Astrocyte of the hippocampus (primary cell): ENCODE data around the gene GRM2.

Experiments
- DNase-seq: peaks from one replicate; pipeline ENCODE4 v3.0.0; 2011; ENCODE audit warnings: low read depth, low spot score

GRM2 gene

GRCh38 chr3:51705276-51706020, 1.4 kb upstream of the GRM2 start:
- DNase-seq, result no peak

DNA sequence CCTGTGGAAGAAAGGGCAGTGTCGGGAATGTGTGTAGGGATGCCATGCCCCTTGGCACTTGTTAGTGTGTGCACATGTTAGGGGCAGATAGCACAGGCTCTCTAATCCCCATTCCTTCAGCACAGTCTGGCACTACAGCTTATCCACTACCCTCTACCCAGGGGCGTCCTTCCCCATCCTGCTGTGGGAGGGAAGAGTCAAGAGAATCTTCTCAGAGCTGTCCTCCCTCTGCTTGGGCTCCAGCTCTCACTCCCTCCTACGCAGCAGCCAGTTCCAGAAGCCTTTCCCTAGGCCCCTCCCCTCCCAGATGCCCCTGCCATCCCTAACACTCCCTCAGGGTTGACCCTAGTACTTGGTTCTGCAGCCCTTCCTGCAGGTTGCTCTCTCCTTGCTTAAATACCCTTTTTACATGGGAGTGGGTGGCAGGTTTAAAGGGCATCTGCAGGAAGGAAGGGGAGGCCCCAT, 815 bp upstream of the GRM2 start:
- no peak for DNase-seq

DNA sequence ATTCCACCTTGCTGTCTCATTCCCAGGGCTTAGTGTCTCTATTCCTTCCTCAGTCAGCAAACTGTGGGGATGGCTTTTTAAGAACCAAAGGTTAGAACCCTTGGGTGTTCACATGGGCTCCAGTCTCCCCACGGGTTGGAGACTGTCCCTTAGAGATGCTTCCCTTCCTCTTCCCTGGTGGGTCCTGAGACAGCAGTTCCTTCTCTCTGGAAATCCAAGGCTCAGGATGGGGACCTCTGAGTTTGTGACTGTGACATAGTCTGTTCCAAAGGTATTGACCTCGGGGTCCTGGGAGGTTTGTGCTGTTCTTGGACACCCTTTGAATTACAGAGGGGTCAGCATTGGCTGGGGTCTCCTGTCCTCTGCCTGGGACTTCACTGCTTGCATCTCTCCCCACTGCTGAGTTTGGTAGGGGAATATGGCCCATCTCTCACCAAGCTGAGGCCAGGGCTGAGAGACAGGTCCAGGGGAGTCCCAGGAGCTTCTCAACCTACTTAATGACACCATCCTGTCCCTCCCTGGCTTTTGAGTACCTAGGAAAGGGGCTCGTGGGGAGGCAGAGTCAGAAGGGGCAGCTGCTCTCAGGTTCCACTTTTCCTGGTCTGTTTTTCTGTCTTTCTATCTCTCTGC, 1.5 kb downstream of the GRM2 start:
- DNase-seq, result no peak

DNA sequence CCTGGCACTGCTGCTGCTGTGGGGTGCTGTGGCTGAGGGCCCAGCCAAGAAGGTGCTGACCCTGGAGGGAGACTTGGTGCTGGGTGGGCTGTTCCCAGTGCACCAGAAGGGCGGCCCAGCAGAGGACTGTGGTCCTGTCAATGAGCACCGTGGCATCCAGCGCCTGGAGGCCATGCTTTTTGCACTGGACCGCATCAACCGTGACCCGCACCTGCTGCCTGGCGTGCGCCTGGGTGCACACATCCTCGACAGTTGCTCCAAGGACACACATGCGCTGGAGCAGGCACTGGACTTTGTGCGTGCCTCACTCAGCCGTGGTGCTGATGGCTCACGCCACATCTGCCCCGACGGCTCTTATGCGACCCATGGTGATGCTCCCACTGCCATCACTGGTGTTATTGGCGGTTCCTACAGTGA, 2.1 kb downstream of the GRM2 start:
- DNase-seq, result no peak

DNA sequence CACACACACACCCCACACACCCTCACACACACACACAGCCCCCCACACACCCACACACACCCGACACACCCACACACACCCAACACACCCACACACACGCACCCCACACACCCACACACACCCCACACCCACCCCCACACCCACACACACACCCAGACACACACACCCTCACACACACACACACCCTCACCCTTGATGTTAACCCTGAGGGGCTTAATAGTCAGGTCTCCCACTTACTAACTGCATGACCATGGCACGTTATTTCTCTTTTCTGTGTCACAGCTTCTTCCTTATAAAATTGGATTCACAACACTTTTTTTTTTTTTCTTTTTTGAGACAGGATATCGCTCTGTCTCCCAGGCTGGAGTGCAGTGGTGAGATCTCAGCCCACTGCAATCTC, 2.8 kb downstream of the GRM2 start:
- DNase-seq, result no peak

DNA sequence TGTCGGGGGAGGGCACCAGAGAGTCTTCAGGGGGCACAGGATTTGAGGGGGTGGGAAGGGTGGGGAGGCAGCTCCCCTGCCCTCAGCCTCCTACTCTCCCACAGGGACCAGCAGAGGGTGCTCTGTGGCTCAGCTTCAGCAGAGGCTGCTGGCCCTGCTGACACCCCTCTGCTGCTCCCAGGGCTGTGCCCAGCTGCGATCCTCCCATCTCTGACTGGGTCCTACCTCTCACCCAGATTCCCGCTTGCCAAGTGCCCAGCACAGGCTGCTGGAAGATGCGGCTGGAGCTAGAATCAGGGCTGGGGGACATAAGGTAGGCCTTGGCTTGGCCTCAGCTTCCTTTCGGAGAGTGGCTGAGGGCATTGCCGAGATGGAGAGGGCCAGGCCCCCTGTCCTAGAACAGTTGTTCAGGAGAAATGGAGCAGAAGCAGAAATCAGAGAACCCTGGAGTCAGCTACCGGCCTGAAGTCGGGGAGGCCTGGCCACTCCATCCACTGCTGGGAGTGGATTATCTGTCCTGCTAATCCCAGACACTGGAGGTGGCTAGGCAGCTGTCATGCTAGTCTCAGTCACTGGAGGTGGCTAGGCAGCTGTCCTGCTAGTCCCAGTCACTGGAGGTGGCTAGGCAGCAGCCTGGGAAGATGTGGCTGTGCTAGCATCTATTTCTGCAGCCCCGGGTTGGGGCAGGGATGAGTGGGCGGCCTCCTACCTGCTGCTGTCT, 3.9 kb downstream of the GRM2 start:
- DNase-seq, result no peak

DNA sequence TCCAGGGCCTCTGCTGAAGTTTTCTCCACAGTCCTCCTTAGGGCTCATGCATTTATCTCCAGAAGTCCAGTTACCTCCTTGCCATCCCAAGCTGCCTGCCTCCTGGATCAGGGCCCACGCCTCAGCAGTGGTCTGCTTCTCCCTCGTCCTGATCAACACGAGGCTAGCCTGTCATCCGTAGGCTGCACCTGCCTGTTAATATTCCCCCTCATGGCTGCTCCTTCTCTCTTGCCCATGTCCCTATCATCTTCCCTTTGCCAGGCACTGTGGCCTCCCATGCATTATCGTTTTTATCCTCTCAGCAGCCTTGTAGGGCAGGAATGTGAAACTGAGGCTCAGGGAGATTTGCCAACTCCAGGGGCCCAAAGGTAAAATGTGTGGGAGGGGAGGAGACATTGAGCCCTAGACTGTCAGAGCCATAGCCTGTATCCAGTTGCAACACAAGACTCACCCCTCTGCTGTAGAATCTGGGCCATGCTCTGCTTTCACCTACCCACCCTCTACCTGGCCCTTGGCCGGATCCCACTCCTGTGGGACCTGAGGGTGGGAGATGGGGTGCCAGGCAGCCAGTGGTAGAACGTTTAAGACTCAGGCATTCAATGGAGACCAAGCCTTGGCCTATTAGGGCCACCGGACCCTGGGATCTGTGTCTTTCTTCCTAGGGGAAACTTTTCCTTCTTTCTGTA, 4.6 kb downstream of the GRM2 start:
- no peak for DNase-seq

DNA sequence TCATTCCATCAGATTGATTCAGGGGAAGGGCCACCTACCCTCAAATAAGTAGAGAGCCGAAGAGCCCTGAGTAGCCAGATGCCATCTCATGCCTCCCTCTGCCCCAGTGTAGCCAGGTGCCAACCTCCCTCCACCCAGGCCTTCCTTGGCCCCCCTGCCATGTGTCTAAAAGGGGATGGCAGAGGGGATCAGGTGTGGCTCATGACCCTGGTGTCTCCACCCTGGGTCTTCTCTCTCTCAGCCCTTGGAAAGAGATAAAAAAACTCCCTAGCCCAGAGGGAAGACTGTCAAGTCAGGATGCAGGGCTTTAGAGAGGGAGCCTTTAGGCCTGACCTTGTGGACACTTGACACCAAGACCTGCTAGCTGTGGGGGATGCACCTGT, 5.2 kb downstream of the GRM2 start:
- DNase-seq, result no peak

DNA sequence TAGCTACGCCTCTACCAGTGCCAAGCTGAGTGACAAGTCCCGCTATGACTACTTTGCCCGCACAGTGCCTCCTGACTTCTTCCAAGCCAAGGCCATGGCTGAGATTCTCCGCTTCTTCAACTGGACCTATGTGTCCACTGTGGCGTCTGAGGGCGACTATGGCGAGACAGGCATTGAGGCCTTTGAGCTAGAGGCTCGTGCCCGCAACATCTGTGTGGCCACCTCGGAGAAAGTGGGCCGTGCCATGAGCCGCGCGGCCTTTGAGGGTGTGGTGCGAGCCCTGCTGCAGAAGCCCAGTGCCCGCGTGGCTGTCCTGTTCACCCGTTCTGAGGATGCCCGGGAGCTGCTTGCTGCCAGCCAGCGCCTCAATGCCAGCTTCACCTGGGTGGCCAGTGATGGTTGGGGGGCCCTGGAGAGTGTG, 5.7 kb downstream of the GRM2 start:
- no peak for DNase-seq

DNA sequence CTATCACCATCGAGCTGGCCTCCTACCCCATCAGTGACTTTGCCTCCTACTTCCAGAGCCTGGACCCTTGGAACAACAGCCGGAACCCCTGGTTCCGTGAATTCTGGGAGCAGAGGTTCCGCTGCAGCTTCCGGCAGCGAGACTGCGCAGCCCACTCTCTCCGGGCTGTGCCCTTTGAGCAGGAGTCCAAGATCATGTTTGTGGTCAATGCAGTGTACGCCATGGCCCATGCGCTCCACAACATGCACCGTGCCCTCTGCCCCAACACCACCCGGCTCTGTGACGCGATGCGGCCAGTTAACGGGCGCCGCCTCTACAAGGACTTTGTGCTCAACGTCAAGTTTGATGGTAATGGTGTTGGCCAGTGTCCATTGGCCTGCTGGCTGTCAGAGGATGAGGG, 6.1 kb downstream of the GRM2 start:
- DNase-seq, result no peak

GRCh38 chr3:51715231-51715976, 8.5 kb downstream of the GRM2 start:
- no peak for DNase-seq

- no peak for DNase-seq
Observed at GRCh38 chr3:51715977-51716294, 9.1 kb downstream of the GRM2 start.

GRCh38 chr3:51716805-51717204, 9.9 kb downstream of the GRM2 start:
- no peak for DNase-seq

- DNase-seq, result no peak
Observed at GRCh38 chr3:51717446-51717845, 10.6 kb downstream of the GRM2 start.

GRCh38 chr3:51717947-51718346, 11.1 kb downstream of the GRM2 start:
- DNase-seq, result no peak

DNA sequence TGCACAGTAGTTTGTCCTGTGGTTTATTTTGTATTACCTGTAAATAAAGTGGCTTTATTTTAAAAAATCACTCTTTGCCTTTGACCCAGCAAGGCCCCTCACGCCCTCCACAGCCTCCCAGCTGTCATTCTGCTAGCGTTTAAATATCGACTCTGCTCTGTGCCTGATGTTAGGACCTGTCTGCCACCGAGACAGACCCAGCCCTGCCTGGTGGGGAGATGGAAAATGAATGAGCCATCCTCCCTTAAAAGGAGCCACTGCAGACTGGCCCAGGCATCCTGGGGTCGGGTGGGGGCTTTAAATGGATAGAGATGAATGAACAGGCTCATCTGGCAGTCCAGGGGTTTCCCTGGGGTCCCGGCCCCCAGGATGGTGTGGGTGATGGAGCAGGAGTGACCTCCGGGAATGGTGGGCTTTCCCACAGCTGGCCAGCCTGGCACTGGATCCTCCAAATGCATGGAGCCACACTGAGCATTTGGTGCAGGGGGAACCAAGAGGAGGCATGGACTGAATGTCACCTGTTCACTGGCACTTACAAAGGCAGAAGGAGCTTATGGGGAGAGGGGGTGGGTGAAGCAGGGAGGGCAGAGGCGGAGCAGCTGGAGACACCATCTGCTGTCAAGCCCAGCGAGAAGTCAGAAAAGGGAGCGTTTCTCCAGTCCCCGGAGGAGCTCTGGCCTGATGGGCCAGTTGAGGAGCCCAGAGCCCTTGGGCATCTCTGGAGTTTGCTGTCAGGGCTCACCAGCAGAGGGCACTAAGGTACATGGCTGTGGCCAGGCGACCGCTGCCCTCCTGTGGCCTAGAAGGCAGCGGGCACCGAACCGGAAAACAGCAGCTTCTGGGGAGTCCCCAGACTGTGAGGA, 11.9 kb downstream of the GRM2 start:
- DNase-seq, result peak; percentile 42

- no peak for DNase-seq
Observed at GRCh38 chr3:51719410-51720025, 12.7 kb downstream of the GRM2 start.

DNA sequence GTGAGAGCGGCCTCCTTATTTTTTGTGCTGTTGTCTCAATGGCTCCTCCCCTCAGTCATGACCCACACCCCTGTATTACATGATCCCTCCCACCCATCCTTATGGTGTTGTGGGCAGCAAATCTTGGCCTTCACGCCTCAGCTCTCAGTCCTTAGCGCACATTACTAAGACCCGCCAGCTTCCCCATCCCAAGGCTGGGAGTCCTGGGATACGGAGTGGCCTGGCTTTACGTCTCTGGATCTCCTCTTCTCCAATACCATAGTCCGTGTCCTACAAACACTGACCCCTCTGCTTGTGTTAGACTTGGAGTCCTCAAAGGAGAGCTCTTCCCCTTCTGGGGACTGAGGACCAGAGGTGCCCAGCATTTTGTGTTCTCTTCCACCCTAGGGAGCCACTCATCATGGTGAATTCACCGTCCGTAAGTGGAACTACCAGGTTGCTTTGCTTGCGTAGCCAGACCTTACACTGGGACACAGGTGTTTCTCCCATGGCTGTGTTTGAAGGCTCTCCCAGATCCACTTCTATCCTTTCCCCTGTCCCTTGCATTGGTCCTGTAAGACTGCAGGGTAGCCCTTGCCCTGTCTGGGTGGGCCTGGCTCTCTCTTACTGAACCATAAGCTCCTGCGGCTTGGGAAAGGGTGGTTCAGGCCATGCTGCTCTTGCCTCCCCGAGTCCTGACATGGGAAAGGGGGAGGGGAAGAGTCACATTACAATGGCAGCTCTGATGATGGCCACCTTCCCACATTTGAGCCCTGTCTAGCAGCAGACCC, 13.6 kb downstream of the GRM2 start:
- no peak for DNase-seq

DNA sequence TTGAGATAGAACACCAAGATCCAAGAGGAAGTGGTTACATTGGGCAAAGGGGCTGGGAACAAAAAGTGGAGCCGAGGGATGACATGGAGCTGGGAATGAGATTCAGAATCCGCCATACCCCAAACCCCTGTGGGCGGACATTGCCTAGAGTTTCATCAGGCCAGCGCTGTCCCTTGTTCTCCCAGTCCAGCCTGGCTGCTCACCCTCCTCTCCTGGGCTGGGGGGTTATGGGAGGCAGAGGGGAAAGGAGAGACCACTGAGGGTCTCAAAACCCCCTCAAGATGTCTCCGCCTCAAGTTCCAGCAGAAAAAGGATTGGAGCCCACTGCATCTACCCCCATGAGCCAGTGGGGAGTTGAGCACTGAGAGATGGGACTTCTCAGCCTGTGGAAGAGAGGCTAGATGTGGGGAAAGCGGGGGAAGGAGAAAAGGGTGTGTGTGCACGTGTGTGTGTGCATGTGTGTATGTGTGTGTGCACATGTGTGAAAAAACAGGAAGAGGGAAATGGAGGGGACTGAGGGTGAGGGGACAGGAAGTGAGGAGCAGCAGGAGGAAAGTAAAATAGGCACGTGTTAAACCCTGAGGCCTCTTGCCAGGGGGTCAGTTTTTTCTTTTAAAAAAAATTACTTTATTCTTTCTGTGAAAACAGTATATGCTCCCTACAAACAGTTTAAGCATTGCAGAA, 14.3 kb downstream of the GRM2 start:
- DNase-seq, result no peak
